ENCODE data around the gene CHRNG.

CHRNG gene

GRCh38 chr2:232508251-232508650, 31.2 kb upstream of the CHRNG start:
- DNase-seq, result no peak

DNA sequence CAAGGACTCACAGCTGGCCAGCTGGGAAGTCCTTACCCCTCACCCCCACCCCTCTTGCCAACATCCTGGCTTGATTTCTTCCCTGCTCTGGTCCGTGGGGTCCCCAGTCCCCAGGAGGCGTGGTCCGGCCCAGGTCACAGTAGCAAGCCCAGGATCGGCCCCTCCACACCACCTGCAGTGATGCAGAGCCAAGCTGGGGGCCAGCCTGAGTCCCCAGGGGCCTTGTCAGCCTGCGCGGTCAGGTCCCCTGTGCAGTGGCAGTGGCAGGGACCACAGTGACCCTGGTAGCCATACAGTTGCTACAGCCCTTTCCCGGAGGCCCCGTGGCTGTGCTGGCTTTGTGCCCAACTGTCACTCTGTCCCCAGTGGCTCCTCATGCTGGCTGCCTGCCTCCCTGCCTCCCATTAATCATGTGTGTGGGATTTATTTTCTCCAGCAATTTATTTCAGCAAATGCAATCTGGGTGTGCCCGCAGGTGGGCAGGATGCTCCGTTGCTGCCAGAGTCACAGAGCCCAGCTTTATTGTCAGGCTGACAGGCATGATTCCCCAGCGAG, 28.1 kb upstream of the CHRNG start:
- peak; percentile 36 for DNase-seq

GRCh38 chr2:232512602-232513001, 26.9 kb upstream of the CHRNG start:
- DNase-seq, result no peak

GRCh38 chr2:232513353-232513752, 26.1 kb upstream of the CHRNG start:
- no peak for DNase-seq

DNA sequence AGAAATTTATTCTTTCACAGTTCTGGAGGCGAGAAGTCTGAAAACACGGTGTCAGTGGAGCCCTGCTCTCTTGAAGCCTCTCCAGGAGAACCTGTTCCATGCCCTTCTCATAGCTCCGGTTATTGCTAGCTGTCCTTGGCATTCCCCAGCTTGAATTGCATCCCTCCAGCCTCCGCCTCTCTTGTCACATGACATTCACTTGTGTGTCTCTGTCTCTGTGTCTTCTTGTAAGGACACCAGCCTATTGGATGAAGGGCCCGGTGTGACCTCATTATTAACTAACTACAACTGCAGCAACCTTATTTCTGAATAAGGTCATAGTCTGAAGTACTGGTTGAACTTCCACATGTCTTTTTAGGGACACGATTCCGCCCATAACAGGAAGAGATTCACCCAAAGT, 23.9 kb upstream of the CHRNG start:
- no peak for DNase-seq

DNA sequence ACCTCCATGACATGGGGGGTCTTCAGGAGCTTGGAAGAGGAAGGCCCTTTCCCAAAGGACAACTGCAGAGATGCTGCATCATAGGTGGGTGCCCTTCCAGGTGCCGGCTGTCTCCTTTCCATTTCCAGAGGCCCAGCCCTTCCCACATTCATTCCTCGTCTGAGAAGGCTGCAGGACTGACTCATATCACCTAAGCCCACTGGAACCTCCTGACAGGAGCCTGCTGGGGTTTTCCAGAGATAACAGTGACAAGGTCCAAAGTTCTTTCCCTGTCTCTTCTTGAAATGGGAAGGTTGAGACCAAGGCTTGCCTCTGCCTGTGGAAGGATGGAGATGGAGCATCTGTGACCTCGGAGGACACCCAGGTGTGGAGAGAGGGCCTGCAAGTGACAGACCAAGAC, 22.9 kb upstream of the CHRNG start:
- DNase-seq, result no peak

- no peak for DNase-seq
These were observed 20.6 kb upstream of the CHRNG start for GRCh38 chr2:232518844-232519243.

GRCh38 chr2:232519581-232520438, 19.7 kb upstream of the CHRNG start, which contains the start of gene PRSS56:
Gene PRSS56 (plus strand): TSS chr2:232520388. CDS start chr2:232520599, 211 bp downstream.
- no peak for DNase-seq

DNA sequence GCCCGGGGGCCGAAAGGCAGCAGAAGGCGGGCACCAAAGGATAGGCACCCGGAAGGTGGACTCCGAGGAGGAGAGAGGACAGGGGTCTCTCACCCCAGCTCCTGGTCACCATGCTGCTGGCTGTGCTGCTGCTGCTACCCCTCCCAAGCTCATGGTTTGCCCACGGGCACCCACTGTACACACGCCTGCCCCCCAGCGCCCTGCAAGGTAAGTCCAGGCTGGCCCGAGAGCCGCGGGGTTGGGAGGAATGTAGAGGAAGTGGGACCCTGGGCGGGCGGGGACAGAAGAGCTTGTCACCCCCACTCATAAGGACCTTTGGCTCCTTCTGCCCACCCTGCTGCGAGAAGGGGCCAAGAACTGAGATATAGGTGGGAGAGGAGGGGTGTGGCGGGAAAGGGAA, 19.0 kb upstream of the CHRNG start:
- no peak for DNase-seq

- no peak for DNase-seq
These were observed 18.4 kb upstream of the CHRNG start for GRCh38 chr2:232521098-232521497.

GRCh38 chr2:232521959-232522622, 17.4 kb upstream of the CHRNG start:
- DNase-seq, result no peak

GRCh38 chr2:232522623-232523401, 16.7 kb upstream of the CHRNG start:
- no peak for DNase-seq

DNA sequence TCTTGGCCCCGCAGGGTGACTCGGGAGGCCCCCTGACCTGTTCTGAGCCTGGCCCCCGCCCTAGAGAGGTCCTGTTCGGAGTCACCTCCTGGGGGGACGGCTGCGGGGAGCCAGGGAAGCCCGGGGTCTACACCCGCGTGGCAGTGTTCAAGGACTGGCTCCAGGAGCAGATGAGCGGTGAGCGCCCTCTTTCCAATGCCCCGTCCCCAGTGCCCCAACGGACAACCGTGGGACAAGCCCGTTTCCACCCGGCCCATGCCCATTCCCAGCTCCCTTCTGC, 16.1 kb upstream of the CHRNG start:
- DNase-seq, result no peak

GRCh38 chr2:232523682-232524597, 15.6 kb upstream of the CHRNG start:
- no peak for DNase-seq

DNA sequence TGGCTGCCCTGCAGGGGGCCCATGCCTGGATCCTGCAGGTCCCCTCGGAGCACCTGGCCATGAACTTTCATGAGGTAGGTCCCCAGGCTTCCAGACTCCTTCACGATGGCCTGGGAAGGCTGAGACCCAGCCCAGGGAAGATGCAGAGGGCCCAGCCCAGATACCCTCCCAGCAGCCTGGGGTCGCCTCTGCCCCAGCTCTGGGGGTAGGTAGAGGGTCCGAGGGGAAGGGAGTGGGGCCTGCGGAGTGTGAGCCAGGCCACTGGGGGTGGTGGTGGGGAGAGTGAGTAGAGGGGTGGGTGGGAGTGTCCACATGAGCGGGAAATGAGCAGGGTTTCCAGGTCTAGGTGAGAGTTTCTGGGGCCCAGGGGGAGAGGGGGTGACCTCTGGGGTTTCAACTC, 14.7 kb upstream of the CHRNG start:
- no peak for DNase-seq

GRCh38 chr2:232525199-232525598, 14.3 kb upstream of the CHRNG start:
- no peak for DNase-seq

GRCh38 chr2:232525791-232526371, 13.6 kb upstream of the CHRNG start, which contains the start of gene CHRND:
Gene CHRND (plus strand): TSS chr2:232526160. CDS start chr2:232526216, 56 bp downstream.
- DNase-seq, result no peak

DNA sequence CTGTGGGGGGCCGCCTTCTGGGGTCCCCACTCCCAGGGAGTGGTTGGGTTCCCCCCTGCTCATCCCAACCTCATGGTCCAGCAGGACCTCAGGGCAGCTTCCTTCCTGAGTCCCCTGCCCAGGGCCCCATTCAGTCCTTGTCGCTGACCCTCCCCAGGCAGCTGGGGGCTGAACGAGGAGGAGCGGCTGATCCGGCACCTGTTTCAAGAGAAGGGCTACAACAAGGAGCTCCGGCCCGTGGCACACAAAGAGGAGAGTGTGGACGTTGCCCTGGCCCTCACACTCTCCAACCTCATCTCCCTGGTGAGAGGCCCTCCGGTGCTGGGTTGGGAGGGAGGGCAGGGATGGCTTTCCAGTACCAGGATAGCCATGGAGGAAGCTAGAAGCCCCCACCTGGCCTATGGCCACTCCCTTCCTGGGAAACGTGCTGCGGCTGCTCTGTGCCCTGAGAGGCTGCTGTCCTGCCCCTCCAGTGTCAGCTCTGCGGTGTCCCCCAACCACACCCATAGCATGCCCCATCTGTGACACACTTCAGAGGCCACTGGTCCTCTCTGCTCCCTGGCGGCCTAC, 13.0 kb upstream of the CHRNG start:
- no peak for DNase-seq

GRCh38 chr2:232527905-232528470, 11.5 kb upstream of the CHRNG start:
- DNase-seq, result no peak

DNA sequence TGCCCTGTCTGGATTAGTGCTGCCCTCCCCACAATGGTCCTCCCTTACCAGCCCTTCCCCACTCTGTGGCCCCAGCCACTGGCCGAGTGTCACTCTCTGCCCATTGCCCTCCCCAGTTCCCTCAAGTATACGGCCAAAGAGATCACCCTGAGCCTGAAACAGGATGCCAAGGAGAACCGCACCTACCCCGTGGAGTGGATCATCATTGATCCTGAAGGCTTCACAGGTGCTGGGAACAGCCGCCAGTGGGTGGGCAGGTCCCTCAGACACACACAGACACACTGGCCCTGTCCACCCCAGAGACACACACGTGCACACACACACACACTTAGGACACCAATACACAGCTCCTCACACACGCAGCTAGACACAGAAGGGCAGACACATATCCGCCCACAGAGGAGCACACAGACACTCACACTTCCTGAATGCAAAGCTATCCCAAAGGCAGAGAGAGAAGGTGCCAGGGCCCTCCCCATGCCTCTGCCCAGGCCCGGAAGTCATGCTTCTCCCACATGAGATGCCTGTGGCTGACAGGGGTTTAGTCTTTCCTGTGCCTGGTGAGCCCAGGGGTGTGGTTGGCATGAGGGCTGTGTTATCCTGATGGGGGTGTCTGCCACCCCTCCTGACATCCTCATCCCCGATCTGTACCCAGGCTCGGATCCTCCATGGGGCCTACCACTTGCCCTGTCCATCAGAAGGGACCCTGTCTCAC, 10.6 kb upstream of the CHRNG start:
- no peak for DNase-seq
